Stimulated activated CD8-positive, alpha-beta memory T cell treated with anti-CD3 and anti-CD28 coated beads, Interleukin-15, amount 100 ng/mL, for 1 hour (primary cell): ENCODE measurements around the gene TRAPPC6A.

Experiments used
- DNase-seq: peaks from one replicate; pipeline ENCODE4 v3.0.0-alpha.2; 2020; ENCODE audit warnings: low read depth

TRAPPC6A gene

DNA sequence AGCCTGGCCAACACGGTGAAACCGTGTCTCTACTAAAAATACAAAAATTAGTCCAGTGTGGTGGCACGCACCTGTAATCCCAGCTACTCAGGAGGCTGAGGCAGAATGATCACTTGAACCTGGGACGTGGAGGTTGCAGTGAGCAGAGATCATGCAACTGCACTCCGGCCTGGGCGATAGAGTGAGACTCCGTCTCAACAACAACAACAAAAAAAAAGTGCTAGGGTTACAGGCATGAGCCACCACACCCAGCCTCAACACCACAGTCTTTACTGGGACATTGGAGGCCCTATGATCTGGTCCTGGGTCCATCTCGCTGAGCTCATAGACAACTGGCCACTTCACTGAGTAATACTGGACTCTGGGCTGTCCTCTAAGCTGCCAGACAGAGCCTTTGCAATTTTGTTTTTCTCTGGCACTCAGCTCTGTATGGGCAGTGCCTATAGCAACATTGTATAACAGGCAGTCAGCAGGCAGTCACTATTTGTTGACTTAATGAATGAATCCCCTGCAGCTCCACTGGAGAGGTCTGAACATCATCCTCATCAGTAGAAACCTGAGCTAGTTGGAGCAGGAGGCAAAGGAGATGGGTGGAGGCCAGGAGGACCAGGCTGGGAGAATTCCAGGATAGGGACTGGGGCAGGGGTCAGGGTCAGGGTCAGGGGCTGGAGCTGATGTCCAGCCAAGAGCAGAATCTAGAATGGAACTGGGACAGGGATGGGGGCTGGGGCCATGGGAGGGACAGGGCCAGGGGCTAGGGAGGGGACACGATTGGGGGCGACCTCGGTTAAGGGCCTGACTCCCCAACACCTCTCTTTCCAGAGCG lies 8.7 kb upstream of the TRAPPC6A start:
- no peak for DNase-seq

DNA sequence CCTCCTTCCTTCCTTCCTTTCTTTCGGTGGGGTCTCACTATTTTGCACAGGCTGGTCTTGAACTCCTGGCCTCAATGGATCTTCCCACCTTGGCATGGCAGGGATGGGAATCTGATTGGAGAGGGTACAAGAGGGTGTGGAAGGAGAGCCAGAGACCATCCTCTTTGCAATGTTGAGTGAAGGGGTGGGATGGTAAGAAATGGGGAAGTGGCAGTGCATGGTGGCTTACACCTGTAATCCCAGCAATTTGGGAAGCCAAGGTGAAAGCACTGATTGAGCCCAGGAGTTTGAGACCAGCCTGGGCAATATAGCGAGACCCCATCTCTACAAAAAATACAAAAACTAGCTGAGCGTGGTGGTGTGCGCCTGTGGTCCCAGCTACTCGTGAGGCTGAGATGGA lies 6.1 kb upstream of the TRAPPC6A start:
- DNase-seq: no peak

- no peak for DNase-seq
Observed at GRCh38 chr19:45182758-45183157, 4.7 kb upstream of the TRAPPC6A start.

DNA sequence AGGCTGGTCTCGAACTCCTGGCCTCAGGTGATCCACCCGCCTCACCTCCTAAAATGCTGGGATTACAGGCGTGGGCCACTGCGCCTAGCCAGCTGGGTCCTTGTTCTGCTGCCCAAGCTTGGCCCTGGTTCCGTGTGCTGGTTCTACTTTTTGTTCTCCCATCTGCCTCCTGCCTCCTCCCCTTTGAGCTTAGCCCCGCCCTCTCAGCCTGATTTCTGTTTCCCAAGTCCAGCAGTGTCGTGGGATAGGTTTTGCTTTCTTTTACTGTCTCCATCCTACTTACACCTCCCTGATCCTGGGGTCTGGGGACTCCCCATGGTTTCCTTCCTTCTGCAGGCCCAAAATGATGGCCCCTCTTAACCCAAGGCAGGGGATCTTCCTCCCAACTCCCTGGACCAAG lies 2.9 kb upstream of the TRAPPC6A start:
- no peak for DNase-seq

DNA sequence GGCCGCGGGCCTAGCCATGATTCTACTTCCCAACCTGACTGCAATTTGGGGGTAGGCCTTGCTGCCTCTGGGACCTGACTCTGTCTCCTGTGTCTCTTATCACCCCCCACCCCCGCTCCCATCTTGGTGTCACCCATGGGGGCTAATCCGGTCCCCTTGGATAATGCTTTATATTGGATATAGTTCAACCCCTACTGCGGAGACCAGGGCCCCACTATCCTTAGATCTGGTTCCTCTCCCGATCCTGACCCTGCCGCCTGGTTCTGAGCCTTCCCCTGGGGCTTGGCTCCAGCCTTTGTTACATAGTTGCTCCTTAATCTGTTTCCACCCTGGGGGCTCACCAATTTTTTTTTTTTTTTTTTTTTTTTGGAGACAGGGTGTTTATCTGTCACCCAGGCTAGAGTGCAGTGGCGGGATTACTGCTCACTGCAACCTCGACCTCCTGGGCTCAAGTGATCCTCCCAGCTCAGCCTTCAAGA lies 1.9 kb upstream of the TRAPPC6A start:
- no peak for DNase-seq

DNA sequence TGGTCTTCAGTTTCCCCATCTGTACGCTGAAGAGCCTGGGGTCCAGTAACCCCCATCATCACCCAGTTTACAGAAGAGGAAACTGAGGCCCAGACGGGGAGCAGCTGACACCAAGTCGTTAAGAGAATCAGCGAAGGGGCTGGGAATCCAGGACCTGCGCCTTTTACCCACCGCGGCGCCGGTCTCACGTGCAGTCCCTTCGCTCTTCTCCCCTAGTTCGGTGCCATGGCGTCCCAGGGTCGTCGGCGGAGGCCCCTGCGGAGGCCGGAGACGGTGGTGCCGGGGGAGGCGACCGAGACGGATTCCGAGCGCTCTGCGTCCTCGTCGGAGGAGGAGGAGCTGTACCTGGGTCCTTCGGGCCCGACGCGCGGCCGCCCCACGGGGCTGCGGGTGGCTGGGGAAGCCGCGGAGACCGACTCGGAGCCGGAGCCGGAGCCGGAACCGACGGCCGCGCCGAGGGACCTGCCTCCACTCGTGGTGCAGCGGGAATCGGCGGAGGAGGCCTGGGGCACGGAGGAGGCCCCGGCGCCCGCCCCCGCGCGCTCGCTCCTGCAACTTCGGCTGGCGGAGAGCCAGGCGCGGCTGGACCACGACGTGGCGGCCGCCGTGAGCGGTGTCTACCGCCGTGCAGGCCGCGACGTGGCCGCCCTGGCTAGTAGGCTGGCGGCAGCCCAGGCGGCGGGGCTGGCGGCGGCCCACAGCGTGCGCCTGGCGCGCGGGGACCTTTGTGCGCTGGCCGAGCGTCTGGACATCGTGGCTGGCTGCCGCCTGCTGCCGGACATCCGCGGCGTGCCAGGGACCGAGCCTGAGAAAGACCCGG lies 1.2 kb upstream of the TRAPPC6A start:
- DNase-seq: no peak

DNA sequence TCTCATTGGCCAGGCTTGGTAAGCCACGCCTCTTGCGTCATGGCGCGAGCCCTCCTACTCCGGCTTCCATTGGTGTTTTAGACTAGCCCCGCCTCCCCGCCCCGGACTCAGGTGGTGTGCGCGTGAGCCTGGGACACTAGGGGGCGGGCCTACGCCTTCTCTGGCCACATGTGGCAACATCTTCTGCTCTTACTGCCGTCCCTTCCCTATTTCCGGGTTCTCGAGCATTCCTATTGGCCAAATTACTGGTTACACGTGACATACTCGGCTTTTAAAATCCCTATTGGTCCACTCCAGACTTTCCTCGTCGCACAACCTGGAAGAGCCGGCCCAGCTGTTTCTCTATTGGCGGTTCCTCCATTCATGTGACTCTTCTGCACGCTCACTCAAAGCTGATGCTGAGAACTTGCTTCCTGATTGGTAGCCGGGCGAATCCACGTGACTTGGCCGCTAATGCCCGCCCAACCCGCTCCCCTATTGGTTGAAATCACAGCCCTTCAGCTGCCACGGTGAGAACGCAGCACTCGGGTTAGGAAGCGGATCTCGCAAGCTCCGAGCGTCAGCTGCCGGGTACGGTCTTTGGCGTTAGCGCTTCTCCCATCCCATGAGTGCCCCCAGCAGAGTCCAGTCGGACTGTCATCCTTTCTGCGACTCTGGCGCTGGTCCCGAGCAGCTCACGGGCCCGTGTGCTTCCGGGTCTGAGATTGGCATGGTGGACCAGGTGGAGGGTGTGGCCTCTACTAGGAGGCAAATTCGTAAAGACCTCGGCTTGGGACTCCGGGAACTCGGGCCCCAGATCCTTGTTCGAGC lies 430 bp upstream of the TRAPPC6A start, which contains the start of gene BLOC1S3:
BLOC1S3 (plus strand) TSS at position 523 of the 810 bp plus-strand sequence. CDS start 513 bp downstream, outside the sequence.
- DNase-seq: peak; percentile 99

DNA sequence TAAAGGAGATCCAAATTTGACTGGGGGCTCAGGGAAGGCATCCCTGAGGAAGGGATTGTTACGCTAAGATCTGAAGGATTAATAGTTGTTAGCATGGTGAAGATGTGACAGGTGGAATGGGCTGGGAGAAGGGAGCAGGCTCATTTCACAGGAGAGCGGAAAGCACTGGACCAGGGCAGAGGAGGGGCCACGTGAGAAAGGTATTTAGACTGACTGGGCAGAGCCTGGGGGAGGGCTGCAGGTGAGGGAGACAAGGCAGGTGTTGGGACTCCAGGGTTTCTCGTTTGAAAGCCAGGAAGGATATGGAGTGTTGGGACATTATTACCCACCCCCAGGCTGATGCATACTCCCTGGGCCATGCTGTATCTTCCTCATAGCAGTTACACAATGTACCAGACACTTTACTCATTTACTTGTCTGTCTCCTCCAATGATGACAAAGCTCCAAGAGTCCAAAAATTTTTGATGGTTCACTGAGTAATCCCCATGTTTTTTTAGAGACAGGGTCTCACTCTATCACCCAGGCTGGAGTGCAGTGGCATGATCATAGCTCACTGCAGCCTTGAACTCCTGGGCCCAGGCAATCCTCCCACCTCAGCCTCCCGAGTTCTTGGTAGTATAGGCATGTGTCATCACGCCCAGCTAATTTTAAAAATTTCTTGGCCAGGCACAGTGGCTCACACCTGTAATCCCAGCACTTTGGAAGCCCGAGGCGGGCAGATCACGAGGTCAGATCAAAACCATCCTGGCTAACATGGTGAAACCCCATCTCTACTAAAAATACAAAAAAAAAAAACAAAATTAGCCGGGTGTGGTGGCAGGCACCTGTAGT lies 2.3 kb downstream of the TRAPPC6A start:
- no peak for DNase-seq

- DNase-seq: no peak
Observed at GRCh38 chr19:45173816-45174215, 4.2 kb downstream of the TRAPPC6A start.

DNA sequence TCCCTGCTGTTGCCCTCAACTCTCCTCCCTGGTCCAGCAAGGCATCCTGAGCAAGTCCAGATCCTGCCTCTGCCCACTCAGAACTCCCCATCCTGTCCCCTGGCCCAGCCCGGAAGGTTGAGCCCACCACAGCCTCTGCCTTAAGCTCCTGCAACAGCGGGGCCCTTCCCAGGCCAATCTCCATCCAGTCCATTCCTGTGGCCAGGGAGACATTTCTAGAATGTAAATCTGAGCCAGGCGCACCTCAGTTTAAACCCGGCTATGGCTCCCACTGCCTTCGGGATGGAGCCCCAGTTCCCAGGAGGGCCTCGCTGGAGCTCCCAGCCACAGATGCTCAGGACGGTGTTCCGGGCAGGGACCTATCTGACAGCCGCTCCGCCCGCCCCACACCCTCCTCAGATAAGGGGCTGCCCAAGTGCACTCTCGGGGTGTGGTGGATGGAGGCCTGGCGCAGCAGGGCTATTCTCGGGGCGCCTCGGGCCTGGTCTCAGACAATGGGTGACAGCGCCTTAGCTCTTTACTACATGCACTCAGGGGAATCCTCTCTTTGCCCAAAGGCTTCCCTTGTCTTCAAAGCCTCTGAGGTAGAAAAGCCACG lies 5.3 kb downstream of the TRAPPC6A start:
- no peak for DNase-seq

DNA sequence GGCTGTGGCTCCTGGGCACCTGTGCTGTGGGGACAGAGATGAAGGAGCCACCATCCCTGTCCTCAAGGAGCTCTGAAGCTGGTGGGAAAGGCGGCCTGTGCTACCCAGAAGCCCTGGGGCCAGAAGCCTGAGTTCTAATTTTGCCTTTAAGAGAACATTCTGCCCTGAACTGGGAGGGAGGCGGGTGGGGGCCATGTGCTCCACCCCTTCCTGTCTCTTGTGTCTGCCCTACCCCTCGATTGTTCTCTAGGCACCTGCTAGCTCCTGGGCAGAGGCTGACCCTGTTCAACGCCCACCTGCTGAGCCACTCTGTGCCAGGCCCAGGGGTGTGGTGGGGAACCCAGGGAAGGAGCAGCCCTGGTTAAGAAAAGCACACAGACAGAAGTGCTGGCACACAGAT lies 5.9 kb downstream of the TRAPPC6A start:
- no peak for DNase-seq

GRCh38 chr19:45171211-45171623 lies 6.8 kb downstream of the TRAPPC6A start:
- no peak for DNase-seq

DNA sequence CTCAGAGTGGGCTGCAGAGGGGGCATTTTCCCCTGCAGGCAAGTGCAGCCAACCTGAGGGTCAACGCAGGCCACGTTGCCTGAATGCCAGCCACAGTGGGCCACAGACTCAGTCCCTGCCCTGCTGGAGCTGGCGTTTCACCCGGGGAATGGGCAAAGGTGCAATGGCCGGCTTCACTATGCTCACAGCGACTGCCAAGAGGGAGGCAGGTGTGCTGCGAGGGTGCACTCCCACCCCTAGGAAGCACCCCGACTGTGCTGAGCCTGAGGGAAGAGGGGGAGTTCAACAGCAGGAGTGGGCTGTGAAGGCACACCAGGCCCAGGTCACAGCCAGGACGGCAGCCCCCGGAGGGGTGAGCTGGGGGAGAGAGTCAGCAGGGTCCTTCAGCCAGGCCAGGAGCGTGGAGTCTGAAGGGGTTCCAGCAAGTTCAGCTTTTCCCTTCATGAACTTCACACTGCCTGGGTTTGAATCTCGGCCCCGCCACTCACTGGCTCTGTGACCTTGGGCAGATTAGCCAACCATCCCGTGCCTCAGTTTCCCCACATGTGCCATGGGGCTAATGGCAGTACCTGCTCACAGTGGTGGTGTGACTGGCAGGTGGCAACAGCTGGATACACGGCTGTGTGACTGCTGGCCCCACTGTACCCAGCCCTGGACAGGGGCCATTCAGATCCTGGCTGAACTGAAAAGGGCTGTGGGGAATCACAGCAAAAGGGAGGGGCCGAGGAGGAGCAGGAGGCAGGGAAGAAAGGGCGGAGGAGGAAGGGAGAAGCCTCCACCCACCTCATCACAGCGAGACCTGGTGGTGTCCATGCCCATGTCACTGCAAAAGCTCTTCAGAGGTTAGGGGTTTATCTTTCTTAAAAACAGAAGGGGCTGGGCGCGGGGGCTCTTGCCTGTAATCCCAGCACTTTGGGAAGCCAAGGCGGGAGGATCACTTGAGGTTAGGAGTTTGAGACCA lies 7.6 kb downstream of the TRAPPC6A start:
- no peak for DNase-seq

DNA sequence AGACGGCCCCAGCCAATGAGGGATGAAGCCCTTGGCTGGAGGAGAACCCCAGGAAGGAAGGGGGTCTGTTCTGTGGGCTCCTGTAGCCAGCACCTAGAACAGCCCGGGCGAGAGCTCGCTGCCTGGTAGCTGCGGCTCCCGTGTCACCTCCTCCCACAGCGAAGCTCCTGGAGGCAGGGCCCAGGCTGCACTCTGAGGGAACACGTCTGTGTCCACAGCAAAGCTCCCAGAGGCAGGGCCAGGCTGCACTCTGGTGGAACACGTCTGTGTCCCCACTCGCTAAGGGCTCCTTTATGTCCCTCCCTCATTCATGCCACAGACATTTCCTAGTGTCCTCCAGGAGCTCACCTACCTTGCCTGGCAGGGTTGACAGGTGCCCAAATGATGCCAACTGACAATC lies 8.4 kb downstream of the TRAPPC6A start:
- no peak for DNase-seq

- DNase-seq: no peak
Observed at GRCh38 chr19:45168767-45169351, 9.2 kb downstream of the TRAPPC6A start.

GRCh38 chr19:45166723-45167252 lies 11.2 kb downstream of the TRAPPC6A start:
- DNase-seq: no peak

DNA sequence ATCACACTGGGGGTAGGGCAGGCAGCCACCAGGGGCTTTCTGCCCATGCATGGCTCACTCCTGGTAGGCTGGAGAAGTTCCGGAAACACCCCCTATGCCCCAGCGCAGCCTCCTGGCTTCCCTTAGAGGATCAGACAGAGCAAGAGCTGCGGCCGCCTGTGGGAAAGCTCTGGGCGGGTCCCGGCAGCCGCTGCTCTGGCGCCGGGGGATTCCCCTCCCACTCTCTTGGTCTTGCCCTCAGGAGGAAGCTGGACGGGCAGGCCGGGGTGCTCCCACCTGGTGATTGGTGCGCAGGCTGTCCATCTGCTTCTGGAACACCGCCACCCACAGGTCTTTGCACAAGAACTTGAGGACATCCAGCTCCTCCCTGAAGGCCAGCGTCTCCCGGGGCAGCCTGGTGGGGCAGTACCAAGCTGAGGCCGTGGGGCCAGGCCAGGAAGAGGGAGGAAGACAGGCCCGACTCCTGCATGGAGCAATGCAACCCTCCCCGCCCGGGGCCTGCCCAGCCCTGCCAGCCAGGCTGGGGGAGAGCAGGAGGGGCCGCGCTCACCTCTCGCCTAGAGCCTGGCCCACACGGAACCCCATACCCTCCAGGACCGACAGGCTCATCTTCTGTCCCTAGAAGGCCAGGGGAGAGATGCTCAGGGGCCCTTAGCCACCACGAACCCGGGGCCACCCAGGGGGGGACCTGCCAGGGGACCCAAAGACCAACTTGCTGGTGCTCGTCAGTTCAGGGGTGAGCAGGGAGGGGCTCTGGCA lies 13.3 kb downstream of the TRAPPC6A start:
- no peak for DNase-seq

DNA sequence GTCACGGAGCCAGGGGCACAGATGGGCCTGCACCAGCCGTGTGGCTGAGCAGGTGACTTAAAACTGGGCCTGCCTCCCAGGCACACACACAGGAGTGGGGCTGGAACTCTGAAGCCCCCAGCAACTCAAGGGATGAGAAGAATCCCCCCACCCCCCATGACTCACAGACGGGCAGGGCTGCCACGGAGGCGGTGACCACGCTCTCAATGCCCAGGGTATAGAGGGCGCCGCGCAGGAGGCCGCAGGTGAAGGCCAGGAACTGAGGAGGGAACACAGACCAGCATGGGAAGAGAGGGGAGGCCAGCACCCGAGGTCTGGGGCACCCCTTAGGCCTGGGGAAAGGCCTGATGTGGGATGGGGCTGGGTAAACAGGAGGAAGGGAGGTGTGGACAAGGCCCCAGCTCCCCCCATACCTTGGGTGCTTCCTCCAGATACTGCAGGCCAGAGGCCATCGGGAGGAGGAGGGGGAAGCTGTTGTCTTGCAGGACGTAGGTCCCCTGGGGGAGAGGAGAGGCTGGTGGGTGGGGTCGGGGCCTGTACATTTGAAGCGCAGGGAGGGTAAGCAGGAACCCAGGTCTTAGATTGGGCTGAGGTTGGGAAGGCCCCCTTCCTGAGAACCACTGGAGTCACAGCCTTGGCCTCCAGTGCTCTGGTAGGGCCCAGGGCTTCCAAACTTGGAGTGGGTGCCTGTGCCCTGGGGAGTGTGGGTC lies 14.1 kb downstream of the TRAPPC6A start:
- DNase-seq: no peak
